Measurements from ENCODE around the gene ZSCAN5C. TPM values are rescaled to one million over a fixed set of nuclear protein-coding genes. Genes with fewer than 3 reads are reported as not detected.
A peak's percentile ranks its signal among the peaks of the same experiment; 100 is the strongest.

Gene ZSCAN5C
- total RNA-seq, 1 experiment from 2014 or later: not detected

GRCh38 chr19:56161534-56161933, 40.5 kb upstream of the ZSCAN5C start:
- ChIA-PET POLR2A (no interaction called here), CTCF (interaction anchor here (0.6 to 1.4 kb wide), 5 partner anchors 40 to 848 kb away, joined by 3 to 5 read pairs (median 4); partner anchors contain the start of gene ZNF787)
- no peak overlapping the region for H3K27ac Mint-ChIP-seq (ENCODE audit: low read depth, unreplicated experiment)
- H3K27me3 Mint-ChIP-seq (ENCODE audit: insufficient read depth, unreplicated experiment): no peaks in the 10 kb centered on the region
- H3K4me1 Mint-ChIP-seq (ENCODE audit: insufficient read depth, unreplicated experiment): no peaks in the 10 kb centered on the region
- no peak overlapping the region for H3K4me3 Mint-ChIP-seq (ENCODE audit: unreplicated experiment)
- no TSS peak for BruUV-seq (replicated peaks)
- H3K9me3 Mint-ChIP-seq (ENCODE audit: unreplicated experiment): no peaks in the 10 kb centered on the region
- no peak for TF ChIP-seq CTCF (IDR thresholded peaks at IDR 0.05; ENCODE audit: unreplicated experiment)
- H3K36me3 Mint-ChIP-seq (ENCODE audit: insufficient read depth, unreplicated experiment): peaks cover 16% of the 10 kb centered on the region
- no peak for DNase-seq (ENCODE audit: unreplicated experiment)
- intact Hi-C loops (cut with micrococcal nuclease): no loop called here

- peaks cover 9% of the 10 kb centered on the region for H3K36me3 Mint-ChIP-seq (ENCODE audit: insufficient read depth, unreplicated experiment)
- BruUV-seq (replicated peaks): no TSS peak
- H3K27ac Mint-ChIP-seq (ENCODE audit: low read depth, unreplicated experiment): no peak overlapping the region
- no peak overlapping the region for H3K4me3 Mint-ChIP-seq (ENCODE audit: unreplicated experiment)
- no peaks in the 10 kb centered on the region for H3K9me3 Mint-ChIP-seq (ENCODE audit: unreplicated experiment)
- no peak for TF ChIP-seq CTCF (IDR thresholded peaks at IDR 0.05; ENCODE audit: unreplicated experiment)
- CTCF ChIA-PET: interaction anchor here (0.6 to 1.4 kb wide), 3 partner anchors 15 to 96 kb away, joined by 3 to 4 read pairs (median 4); no protein-coding TSS in a partner anchor
- DNase-seq (ENCODE audit: unreplicated experiment): no peak
- no peaks in the 10 kb centered on the region for H3K4me1 Mint-ChIP-seq (ENCODE audit: insufficient read depth, unreplicated experiment)
- POLR2A ChIA-PET: no interaction called here
- intact Hi-C loops (cut with micrococcal nuclease): no loop called here
- H3K27me3 Mint-ChIP-seq (ENCODE audit: insufficient read depth, unreplicated experiment): no peaks in the 10 kb centered on the region
These were observed 39.8 kb upstream of the ZSCAN5C start for GRCh38 chr19:56162258-56162657.

GRCh38 chr19:56163097-56163496, 39.0 kb upstream of the ZSCAN5C start:
- TF ChIP-seq CTCF (IDR thresholded peaks at IDR 0.05; ENCODE audit: unreplicated experiment): no peak
- TSS peak; percentile 31 for BruUV-seq (replicated peaks)
- H3K9me3 Mint-ChIP-seq (ENCODE audit: unreplicated experiment): no peaks in the 10 kb centered on the region
- ChIA-PET POLR2A (no interaction called here), CTCF (interaction anchor here (0.6 to 1.4 kb wide), 2 partner anchors 97 to 188 kb away, joined by 3 to 4 read pairs; no protein-coding TSS in a partner anchor)
- H3K4me1 Mint-ChIP-seq (ENCODE audit: insufficient read depth, unreplicated experiment): no peaks in the 10 kb centered on the region
- H3K27ac Mint-ChIP-seq (ENCODE audit: low read depth, unreplicated experiment): no peak overlapping the region
- H3K36me3 Mint-ChIP-seq (ENCODE audit: insufficient read depth, unreplicated experiment): peaks cover 6% of the 10 kb centered on the region
- DNase-seq (ENCODE audit: unreplicated experiment): no peak
- intact Hi-C loops (cut with micrococcal nuclease): no loop called here
- no peak overlapping the region for H3K4me3 Mint-ChIP-seq (ENCODE audit: unreplicated experiment)
- H3K27me3 Mint-ChIP-seq (ENCODE audit: insufficient read depth, unreplicated experiment): no peaks in the 10 kb centered on the region

GRCh38 chr19:56167064-56167578, 35.0 kb upstream of the ZSCAN5C start:
- H3K36me3 Mint-ChIP-seq (ENCODE audit: insufficient read depth, unreplicated experiment): peaks cover under 1% of the 10 kb centered on the region
- H3K4me1 Mint-ChIP-seq (ENCODE audit: insufficient read depth, unreplicated experiment): peaks cover 7% of the 10 kb centered on the region
- ChIA-PET CTCF (interaction anchor here (0.5 kb wide), 1 partner anchor 76 kb away, joined by 4 read pairs; no protein-coding TSS in a partner anchor), POLR2A (no interaction called here)
- intact Hi-C loops (cut with micrococcal nuclease): no loop called here
- no peak for TF ChIP-seq CTCF (IDR thresholded peaks at IDR 0.05; ENCODE audit: unreplicated experiment)
- H3K4me3 Mint-ChIP-seq (ENCODE audit: unreplicated experiment): no peak overlapping the region
- no peak overlapping the region for H3K27ac Mint-ChIP-seq (ENCODE audit: low read depth, unreplicated experiment)
- no TSS peak for BruUV-seq (replicated peaks)
- no peaks in the 10 kb centered on the region for H3K9me3 Mint-ChIP-seq (ENCODE audit: unreplicated experiment)
- peak; percentile 41 for DNase-seq (ENCODE audit: unreplicated experiment)
- no peaks in the 10 kb centered on the region for H3K27me3 Mint-ChIP-seq (ENCODE audit: insufficient read depth, unreplicated experiment)

All from MCF 10A (cell line).